GM19240 (cell line): ENCODE data around the gene TCF7L2.

Experiments
- DNase-seq: peaks from one replicate; pipeline ENCODE4 v3.0.0; 2011; ENCODE audit warnings: low spot score; ENCODE audit not compliant: insufficient read length

Gene TCF7L2

DNA sequence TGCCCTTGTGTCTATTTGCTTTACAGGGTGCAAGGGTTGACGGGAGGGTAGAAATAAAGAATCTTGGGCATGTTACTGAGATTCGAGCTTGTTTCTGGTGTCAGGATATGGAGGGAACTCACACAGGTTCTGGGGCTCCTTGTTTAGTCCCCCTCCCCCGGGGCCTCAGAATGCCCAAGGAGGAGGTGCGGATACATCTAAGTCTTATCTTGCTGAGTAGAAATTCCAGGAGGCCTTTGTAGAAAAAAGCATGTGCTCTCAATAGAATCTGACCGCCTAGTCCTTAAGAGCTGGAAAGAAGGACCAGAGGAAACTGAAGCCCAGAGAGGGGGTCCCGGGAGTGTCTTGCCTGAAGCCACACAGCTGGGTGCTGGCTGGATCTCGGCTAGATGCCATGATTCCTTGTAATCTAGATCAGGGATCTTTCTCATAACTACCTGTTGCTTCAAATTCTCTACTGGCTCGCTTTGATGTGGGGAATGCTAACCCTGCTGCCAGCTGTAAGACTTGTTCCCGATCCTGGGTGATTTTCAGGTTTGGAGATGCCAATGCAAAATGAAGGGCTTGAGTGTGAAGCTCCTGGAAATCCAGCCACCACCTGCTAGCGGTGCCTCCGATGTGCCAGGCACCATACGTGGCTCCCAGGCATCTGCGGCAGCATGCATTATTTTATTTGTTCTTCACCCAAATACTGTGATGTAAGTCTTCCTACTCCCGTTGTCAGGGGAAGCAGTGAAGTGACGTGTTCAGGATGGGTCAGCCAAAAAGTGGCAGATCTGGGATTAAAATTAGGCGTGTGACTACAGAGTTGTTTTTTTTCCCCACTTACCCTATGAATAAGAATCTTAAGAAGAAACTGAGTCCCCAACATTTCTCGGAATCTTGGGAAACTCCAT is 226.0 kb downstream of the TCF7L2 start:
- DNase-seq, result no peak

DNA sequence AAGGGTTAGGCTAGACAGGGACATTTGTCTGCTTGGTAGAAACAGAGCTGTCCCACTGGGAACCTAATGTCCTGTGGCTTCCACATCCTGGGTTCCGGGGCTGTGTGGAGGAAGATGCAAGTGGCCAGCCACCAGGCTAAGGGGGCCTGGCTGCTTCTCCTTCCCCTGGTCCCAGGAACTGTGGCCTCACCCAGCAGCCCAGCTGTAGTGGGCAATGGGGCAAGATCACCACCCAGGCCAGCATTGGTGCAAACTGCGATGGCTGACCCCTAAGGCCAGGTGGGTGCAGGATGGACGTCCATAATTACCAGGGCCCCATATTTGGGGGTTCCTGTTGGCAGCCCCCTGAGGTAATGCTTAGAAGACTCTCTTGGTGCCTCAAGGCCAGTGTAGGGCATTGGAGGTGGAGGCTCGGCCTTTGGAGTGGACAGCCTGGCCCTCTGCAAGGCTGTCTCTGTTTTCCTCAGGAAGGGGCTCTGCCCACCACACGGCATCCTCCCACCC is 226.7 kb downstream of the TCF7L2 start:
- no peak for DNase-seq

DNA sequence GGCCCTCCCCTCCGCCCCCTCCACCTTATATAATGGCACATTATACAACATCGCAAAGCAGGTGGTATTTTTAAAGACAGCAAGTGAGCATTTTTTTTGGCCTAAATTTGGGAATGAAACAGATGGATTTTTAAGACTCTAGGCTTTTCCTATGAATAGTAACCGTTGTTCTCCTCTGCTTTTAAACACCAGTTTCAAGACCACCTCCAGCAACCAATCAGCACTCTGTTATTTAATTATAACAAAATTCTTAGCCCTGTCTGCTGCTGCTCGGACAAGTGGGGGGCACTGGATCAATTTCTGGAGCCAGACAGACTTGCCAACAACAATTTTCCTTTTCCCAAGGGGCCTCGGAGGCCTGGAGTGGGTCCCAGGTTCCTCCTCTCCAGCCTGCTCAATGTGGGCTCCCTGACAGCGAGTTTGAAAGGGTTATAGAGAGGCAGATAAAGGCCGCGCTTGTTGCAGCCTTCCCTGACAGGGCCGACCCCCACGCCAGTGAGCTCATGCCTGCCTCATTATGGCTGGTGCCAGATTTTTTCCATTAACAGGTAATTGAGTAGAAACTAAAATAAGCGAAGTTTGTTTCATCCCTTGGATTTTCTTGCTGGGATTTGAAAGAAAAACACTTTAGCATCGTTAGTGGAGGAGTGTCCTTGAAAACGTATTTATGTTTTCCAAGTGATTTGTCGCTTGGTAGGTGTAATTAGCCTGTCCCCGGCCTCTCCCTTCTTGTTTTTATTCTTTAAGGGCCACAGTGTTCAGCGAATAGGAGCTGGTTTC is 227.3 kb downstream of the TCF7L2 start:
- DNase-seq, result no peak

DNA sequence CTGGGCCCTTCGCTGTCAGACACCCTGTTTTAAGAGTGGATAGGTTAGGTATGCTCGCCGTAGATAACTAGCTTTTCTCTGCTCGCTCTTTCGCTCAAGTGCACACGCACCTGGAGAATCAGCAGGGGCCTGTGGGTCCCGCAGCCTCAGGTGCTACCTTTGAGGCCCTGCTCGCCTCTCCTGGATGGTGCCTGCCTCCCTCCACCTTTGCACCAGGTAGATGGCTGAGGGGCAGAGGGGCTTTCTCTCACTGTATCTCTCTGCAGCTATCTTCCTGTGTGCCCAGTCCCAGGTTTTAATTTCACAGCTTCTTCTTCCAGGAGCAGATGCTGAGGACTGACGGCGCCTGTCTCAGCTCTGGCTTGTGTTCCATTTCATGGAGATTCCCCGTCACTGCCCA is 227.9 kb downstream of the TCF7L2 start:
- DNase-seq, result no peak

DNA sequence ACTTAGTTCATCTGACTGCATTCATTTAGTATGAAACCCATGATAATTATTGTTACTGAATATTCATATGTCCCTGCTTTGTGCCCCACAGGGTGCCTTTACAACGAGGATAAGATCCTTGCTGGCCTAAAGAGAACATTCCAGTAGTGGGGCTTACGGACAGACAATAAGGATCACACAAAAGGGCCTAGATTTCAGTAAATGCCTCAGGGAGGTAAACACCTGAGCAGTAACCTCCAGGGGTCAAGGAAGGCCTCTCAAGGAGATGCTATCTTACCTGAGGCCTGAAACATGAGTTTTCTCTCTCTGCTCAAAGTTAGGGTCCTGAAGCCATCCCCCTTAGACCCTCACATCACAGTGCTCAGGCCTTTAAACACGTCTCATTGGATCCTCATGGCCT is 228.7 kb downstream of the TCF7L2 start:
- no peak for DNase-seq

DNA sequence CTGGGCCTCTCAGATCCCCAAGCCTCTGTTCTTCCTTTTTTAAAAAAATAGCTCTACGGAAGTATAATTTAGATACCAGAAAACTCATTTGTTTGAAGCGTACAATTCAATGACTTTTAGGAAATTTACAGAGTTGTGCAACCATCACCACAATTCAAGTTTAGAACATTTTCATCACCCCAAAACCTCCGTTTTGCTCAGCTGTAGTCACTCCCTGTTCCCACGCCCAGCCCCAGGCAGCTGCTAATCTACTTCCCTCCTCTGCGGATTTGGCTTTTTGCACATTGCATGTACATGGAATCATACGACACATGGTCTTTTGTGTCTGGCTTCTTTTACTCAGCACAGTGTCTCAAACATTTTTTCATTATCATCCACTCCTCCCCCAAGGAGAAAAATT is 229.2 kb downstream of the TCF7L2 start:
- no peak for DNase-seq

DNA sequence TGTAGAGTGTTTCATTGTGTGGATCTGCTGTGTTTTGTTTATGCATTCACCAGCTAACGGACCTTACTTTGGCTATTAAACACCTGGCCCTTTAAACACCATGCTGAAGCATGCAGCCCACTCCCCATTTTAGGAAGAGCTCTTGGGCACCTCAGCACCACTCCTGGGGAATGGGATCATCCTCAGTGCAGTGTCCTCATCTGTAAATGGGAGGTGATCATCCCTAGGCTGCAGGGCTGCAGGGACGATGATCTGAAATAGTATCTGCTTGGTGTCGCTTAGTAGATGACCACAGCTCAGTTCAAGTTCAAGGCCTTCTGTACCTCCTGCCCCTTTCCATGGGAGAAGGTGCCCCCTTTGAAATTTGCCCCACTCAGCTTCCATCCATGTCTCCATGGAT is 229.9 kb downstream of the TCF7L2 start:
- no peak for DNase-seq

DNA sequence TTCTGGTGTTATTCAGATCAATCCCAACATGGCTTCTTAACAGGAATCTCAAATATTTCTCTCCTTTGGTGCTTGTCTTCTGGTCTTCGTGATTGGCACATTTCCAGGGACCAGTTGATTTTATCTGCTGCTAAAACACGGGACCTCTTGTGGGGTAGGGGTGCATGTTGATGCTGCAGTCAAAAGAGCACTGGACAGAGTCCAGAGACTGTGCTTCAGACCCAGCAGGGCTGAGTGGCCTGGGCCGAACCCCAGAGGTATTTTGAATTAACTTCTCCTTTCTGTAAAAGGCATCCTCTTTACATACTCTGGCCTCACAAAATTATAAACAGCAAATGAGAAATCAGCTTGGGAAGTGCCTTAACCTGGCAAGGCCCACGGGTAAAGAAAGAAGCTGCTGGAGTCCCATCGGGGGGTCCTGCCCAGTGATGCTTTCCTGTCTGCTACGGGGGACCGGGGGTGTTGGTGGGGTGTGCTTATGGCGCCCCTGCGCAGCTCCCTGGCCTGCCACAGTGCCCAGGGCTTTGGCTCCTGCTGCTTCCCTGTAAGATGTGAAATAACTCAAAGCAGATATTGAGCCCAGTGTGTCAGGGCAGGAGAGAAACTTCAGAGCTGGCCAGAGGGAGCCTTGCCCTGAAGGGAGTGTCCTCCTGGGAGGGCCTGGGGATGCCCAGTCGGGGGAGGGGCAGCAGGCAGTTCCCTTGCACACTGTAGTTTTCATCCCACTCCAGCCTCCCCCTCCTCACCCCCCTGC is 230.5 kb downstream of the TCF7L2 start:
- DNase-seq, result no peak

DNA sequence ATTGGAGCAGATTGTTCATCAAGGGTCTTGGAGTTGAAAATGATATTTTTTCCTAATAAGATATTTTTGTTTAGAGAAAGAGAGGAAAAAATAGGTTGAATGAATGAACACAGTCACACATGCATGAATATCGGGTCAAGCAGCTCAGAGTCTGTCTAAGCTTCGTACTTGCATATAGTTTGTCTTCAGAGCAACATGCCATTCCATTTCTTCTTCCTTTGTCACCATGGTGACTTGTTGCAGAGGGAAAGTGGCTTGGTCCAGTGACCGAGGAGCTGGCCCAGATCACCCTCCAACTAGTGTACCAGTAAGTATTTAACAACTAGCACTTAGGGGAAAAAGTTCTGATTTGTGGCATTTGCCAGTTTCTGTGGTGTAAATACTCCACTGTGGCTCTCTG is 232.1 kb downstream of the TCF7L2 start:
- no peak for DNase-seq

DNA sequence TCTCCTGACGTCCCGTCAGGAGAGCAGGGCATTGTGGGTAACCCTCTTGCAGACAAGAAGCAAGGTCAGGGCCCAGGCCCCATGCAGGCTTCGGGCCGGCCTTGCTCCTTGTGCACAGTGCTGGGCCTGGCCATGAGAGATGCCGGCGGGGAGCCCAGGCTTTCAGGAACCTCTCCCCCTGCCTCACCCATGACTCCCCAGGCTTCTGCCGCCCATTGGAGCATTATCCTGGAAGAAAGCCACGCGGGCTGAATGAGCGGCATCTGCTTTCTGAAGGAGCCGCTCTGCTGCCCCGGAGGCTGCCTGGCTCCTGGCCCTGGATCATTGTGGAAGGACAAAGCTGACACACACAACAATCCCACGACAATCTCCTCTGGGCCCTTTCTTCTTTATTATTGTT is 233.5 kb downstream of the TCF7L2 start:
- DNase-seq, result no peak

DNA sequence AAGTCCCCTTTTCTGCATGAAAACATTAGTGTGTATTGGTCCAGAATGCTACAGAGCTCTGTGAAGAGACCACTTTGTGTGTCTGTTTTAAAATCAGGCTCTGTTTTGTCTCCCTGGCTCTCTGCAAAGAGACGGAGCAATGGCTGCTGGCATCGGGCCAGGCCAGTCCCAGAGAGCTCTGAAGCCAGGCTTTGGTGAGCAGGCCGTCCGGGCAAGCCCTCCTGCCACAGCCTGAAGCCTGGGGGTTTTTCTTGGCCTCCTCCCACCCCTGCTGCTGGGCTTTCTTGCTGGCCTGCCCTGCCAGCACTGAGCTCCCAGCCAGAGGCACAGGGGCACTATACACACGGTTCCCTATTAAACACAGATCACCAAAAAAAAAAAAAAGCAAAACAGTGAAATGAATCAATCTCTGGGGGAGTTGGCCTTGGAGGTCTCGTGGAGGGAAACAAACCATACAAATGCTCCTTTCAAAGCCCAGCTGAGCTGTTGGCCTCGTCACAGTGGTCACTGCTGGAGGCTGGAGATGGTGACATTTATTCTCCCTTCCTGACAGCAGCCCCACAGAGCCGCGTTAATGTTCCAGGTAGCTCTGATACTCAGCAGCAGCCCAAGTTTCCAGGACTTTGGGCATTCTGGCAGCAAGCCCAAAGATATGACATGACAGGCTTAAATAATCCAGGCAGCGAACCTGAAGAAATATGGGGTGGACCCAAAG is 237.2 kb downstream of the TCF7L2 start:
- no peak for DNase-seq

DNA sequence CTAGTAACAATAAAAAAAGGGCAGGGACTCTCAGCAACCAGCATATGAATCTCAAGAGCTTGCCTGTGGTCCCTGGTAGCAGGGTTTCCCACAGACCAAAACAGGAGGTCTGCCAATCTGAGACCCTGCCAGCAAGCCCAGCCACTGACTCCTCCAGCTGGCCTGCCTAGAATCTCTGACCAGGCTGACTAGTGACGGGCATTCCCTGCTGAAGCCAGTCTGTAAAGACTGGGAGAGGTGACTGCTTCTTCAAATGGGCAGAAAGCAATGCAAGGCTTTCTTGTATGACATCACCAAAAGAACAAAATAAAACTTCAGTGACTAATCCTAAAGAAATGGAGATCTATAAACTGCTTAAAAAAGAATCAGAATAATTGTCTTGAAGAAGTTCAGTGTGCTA is 249.4 kb downstream of the TCF7L2 start:
- DNase-seq, result no peak

DNA sequence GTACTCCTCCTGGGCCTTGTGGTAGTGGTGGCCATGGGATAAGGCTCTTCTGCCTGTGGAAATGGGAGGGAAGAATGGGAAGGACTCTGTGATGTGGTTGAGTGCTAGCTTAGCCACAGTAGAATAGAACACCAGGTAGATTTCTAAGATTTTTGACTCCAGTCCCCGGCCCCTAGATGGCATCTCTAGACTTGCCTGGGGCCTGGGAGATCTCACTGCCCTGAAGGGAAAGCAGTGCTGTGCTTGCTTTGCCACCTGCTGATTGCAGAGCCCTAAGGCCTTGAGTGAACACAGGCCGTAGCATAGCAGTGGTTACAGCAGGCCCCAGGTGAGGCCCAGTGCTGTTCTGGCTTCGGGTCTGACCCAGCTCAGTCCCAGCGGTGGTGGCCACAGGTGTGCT is 252.0 kb downstream of the TCF7L2 start:
- DNase-seq, result no peak

DNA sequence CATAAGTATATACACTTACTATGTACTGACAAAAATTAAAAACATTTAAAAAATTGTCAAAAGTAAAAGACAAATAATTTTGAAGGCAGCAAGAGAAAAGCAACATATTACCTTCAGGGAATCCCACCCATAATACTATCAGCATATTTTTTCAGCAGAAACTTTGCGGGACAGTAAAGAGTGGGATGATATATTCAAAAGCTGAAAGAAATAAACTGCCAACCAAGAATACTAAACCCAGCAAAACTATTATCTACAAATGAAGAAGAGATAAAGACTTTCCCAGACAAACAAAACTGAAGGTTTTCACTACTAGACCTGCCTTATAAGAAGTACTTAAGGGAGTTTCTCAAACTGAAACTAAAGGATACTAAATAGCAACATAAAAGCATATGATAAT is 257.9 kb downstream of the TCF7L2 start:
- DNase-seq, result no peak

DNA sequence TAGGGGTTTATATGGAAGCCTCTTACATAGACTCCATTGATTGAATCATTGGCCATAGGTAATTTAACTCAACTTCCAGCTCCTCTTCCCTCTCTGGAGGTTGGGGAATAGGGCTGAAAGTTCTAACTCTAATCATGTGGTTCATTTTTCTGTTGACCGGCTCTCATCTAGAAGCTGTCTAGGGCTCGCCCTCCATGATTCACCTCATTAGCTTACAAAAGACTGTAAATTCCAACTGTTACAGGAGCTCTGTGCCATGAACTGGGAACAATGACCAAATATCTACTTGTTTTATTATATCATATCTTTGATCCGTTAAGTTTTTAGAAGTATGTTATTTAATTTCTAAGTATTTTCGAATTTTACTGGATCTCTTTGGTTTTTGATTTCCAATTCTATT is 263.0 kb downstream of the TCF7L2 start:
- DNase-seq, result no peak

DNA sequence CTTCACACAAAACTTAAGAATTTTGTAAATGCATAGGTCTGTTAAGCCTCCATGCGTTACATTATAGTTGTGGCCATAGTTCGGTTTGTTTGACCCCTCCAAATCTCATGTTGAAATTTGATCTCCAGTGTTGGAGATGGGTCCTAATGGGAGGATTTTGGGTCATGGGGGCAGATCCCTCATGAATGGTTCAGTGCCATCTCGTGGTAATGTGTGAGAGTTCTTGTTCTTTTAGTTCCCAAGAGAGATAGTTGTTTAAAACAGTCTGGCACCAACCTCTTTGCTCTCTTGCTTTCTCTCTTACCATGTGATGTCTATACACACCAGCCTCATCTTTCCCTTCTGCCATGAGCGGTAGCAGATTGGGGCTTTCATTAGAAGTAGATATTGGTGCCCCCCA is 264.3 kb downstream of the TCF7L2 start:
- DNase-seq, result no peak

DNA sequence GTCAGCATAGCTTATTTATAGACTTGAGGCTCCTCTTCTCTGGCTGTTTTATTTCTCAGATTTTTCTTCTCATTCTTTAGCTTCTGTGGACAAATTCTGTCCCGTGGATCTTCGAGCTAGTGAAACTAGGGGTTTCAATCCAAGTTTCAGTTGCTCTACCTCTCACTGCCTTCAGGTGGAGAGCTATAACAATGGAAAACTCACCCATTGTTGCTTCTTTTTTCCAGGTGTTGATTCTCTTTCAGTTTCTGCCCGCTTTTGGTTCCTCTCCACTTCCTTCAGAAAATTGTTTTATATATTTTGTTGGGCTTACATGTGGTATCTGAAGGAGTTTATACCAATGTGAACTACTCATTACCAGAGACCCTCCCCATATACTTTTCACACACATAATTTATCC is 266.1 kb downstream of the TCF7L2 start:
- no peak for DNase-seq
